Measurements from ENCODE around the gene ILK. TPM values are rescaled to one million over a fixed set of nuclear protein-coding genes. Genes with fewer than 3 reads are reported as not detected.

Gene ILK
- total and polyA plus RNA-seq, 7 donors = 68.3 to 173 (median 90.3) TPM

GRCh38 chr11:6615046-6615445, 11.5 kb downstream of the ILK start:
- intact Hi-C loops (cut with DNase I) = loop anchor here (5.0 to 10.0 kb wide), 3 partner anchors 67 to 380 kb away; partner anchors contain the start of genes CNGA4 (in 1 of the 2), FHIP1B (in 1 of the 2) and MRPL17 (in 1 of the 2)
- DNase-seq (no peak), ATAC-seq (no peak)
- H3K4me1 ChIP-seq = peaks cover 39% of the 10 kb centered on the region
- H3K27me3 ChIP-seq (ENCODE audit: insufficient read depth in 3 of 3, low read length in 2 of 3) = no peaks in the 10 kb centered on the region
- no peak overlapping the region for H3K4me3 ChIP-seq
- H3K9me3 ChIP-seq = no peaks in the 10 kb centered on the region
- peaks cover 8 to 49% of the 10 kb centered on the region in 2 donors for H3K36me3 ChIP-seq (ENCODE audit: insufficient read depth in 1 of 2, low read depth in 1 of 2)
- WGBS, 3 donors = 94 to 98% (median 98%) methylated on average over 5 of the region's 5 CpGs
- H3K27ac ChIP-seq = no peak overlapping the region
- TF ChIP-seq, protein P1, sequence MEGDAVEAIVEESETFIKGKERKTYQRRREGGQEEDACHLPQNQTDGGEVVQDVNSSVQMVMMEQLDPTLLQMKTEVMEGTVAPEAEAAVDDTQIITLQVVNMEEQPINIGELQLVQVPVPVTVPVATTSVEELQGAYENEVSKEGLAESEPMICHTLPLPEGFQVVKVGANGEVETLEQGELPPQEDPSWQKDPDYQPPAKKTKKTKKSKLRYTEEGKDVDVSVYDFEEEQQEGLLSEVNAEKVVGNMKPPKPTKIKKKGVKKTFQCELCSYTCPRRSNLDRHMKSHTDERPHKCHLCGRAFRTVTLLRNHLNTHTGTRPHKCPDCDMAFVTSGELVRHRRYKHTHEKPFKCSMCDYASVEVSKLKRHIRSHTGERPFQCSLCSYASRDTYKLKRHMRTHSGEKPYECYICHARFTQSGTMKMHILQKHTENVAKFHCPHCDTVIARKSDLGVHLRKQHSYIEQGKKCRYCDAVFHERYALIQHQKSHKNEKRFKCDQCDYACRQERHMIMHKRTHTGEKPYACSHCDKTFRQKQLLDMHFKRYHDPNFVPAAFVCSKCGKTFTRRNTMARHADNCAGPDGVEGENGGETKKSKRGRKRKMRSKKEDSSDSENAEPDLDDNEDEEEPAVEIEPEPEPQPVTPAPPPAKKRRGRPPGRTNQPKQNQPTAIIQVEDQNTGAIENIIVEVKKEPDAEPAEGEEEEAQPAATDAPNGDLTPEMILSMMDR (IDR thresholded peaks at IDR 0.05) = no peak

DNA sequence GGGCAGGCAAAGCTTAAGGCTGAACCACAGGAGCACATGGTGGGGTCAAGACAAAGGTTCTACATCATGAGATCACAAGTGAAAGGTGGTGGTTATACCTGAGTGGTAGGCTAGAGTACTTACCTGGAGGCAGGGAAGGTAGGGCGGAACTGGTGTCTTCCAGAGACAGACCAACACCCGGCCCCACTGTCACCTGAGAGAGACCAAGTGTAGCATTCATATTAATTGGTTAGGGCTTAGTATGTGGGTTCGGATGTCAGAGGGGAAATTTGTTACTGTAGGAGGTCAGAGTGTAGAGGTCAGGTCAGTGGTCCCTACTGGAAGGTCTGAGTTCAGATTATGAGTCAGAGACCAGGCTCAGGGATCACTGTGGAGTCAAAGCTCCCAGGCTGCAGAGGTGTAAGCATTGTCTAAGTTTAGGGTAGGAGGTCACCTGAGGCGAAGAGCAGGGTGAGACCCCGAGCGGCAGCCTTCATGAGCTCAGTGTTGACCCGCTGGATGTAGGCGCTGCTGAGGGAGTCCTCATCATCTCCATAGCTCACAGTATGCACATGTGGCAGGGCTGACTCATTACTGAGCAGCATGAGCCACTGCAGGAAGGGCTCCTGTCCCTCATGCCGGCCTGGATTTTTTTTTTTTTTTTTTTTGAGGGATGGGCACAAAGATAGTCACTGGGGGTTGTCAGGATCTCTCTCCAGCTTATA, 12.5 kb downstream of the ILK start:
- TF ChIP-seq, protein P1 (IDR thresholded peaks at IDR 0.05) = no peak
- Histone ChIP-seq H3K4me3 (no peak overlapping the region), H3K27ac (no peak overlapping the region), H3K27me3 (ENCODE audit: insufficient read depth in 3 of 3, low read length in 2 of 3) (no peaks in the 10 kb centered on the region), H3K36me3 (ENCODE audit: insufficient read depth in 1 of 2, low read depth in 1 of 2) (peaks cover 0 to 39% of the 10 kb centered on the region in 2 donors), H3K9me3 (no peaks in the 10 kb centered on the region), H3K4me1 (peaks cover 36% of the 10 kb centered on the region)
- 89 to 94% (median 93%) methylated on average over 9 of the region's 9 CpGs for WGBS, 3 donors
- no peak for ATAC-seq
- intact Hi-C loops (cut with DNase I) = loop anchor here (5.0 to 10.0 kb wide), 3 partner anchors 66 to 381 kb away; partner anchors contain the start of genes CNGA4 (in 1 of the 2), FHIP1B (in 1 of the 2) and MRPL17 (in 1 of the 2)
- DNase-seq = no peak

- ATAC-seq = no peak
- intact Hi-C loops (cut with DNase I) = loop anchor here (5.0 to 10.0 kb wide), 3 partner anchors 66 to 382 kb away; partner anchors contain the start of genes CNGA4 (in 1 of the 2), FHIP1B (in 1 of the 2) and MRPL17 (in 1 of the 2)
- H3K27me3 ChIP-seq (ENCODE audit: insufficient read depth in 3 of 3, low read length in 2 of 3) = no peaks in the 10 kb centered on the region
- H3K9me3 ChIP-seq = no peaks in the 10 kb centered on the region
- peaks cover 0 to 36% of the 10 kb centered on the region in 2 donors for H3K36me3 ChIP-seq (ENCODE audit: insufficient read depth in 1 of 2, low read depth in 1 of 2)
- no peak for DNase-seq
- 90 to 91% (median 91%) methylated on average over 14 of the region's 14 CpGs for WGBS, 3 donors
- no peak overlapping the region for H3K4me3 ChIP-seq
- no peak overlapping the region for H3K27ac ChIP-seq
- TF ChIP-seq, protein P1 (IDR thresholded peaks at IDR 0.05) = no peak
- peaks cover 31% of the 10 kb centered on the region for H3K4me1 ChIP-seq
These were observed 13.1 kb downstream of the ILK start for GRCh38 chr11:6616596-6617250.

DNA sequence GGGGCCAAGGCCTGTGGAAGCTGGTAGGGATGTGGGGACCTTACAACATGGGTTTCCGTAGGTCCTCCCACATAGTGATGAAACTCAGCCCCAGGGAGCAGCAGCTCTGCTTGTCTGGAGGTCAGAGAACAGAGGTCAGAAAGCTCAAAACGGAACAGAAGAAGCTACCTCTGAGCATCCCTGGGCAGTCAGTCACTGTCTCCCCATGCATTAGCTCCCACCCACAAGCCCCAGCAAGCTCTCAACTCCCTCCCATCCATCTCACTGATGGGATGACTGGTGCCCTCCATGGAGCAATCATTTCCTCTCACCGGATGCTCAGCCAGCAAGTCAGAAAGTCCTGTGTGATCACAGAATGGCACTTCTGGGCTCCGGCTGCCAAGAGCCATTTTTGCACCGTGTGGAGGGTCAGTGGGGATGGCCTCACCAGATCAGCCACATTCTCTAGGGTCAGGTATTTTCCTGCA, 13.8 kb downstream of the ILK start:
- intact Hi-C loops (cut with DNase I) = loop anchor here (5.0 to 10.0 kb wide), 3 partner anchors 65 to 383 kb away; partner anchors contain the start of genes CNGA4 (in 1 of the 2), FHIP1B (in 1 of the 2) and MRPL17 (in 1 of the 2)
- H3K27me3 ChIP-seq (ENCODE audit: insufficient read depth in 3 of 3, low read length in 2 of 3) = no peaks in the 10 kb centered on the region
- H3K27ac ChIP-seq = no peak overlapping the region
- 87 to 91% (median 87%) methylated on average over 5 of the region's 5 CpGs for WGBS, 3 donors
- TF ChIP-seq, protein P1 (IDR thresholded peaks at IDR 0.05) = no peak
- DNase-seq = no peak
- peak overlapping the region; percentile 80 for H3K4me3 ChIP-seq
- no peak for ATAC-seq
- peaks cover 0 to 36% of the 10 kb centered on the region in 2 donors for H3K36me3 ChIP-seq (ENCODE audit: insufficient read depth in 1 of 2, low read depth in 1 of 2)
- H3K9me3 ChIP-seq = no peaks in the 10 kb centered on the region
- peaks cover 31% of the 10 kb centered on the region for H3K4me1 ChIP-seq
